Measurements from ENCODE around the gene PHLDA2. TPM values are rescaled to one million over a fixed set of nuclear protein-coding genes. Genes with fewer than 3 reads are reported as not detected.

Gene PHLDA2
- total RNA-seq, 2 experiments from 2014 or later: 2.8 to 3.6 TPM

DNA sequence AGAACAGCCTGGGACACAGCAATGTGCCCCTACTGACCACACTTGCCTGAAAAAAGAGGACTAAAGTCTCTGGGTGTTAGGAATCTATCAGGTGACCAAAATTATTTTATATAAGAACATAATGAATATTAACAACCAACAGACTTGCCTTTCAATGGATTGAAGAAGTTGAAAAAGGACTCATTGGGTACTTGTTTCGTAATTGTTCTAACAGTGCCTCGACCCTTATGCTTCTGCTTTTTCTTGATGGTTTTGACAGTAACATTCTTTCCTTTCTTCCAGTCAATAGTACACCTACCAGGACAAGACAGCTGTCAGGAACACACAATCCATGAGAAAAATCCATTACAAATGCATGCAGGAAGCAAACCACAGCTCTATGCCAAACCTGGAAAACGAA is 29.0 kb upstream of the PHLDA2 start:
- Mint-ChIP-seq H3K36me3 (ENCODE audit: low read depth) (peaks cover 69% of the 10 kb centered on the region), H3K4me1 (ENCODE audit: low read depth) (peaks cover 5% of the 10 kb centered on the region), H3K9me3 (no peaks in the 10 kb centered on the region), H3K4me3 (no peak overlapping the region), H3K27me3 (ENCODE audit: low read depth) (no peaks in the 10 kb centered on the region), H3K27ac (no peak overlapping the region)
- DNase-seq: no peak
- CTCF ChIA-PET: no interaction called here
- intact Hi-C loops (cut with micrococcal nuclease): no loop called here

DNA sequence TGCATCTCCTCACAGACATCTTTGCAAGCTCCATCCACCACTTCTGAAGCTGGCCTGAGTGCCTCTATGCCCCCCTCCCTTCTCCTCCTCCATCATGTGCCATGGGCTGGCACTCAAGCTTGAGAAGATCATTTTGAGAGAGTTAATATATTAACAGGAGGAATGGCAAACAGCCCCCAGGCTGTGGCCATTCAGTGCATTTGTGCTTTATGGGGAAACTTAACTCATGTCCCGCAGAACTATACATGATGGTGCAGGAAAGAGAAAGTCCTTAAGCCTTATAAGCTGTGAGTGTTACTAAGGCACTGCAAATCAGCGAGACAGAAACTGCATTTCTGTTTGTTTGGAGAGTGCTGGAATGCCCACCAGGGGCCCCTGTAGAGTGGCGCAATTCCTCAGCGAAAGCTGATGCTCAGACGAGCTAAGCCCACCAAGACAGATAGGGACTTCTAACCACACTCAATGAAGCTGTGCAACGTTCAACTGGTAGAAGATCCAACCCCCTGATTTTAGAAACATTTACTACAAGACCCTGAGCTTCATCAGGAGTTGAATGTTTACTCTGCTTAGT is 26.8 kb upstream of the PHLDA2 start:
- Mint-ChIP-seq H3K4me1 (ENCODE audit: low read depth) (peaks cover 12% of the 10 kb centered on the region), H3K27ac (no peak overlapping the region), H3K9me3 (no peaks in the 10 kb centered on the region), H3K4me3 (no peak overlapping the region), H3K27me3 (ENCODE audit: low read depth) (no peaks in the 10 kb centered on the region), H3K36me3 (ENCODE audit: low read depth) (peaks cover 64% of the 10 kb centered on the region)
- intact Hi-C loops (cut with micrococcal nuclease): no loop called here
- CTCF ChIA-PET: interaction anchor here (0.6 to 0.9 kb wide), 3 partner anchors 18 to 136 kb away, joined by 3 read pairs; no protein-coding TSS in a partner anchor
- DNase-seq: no peak

DNA sequence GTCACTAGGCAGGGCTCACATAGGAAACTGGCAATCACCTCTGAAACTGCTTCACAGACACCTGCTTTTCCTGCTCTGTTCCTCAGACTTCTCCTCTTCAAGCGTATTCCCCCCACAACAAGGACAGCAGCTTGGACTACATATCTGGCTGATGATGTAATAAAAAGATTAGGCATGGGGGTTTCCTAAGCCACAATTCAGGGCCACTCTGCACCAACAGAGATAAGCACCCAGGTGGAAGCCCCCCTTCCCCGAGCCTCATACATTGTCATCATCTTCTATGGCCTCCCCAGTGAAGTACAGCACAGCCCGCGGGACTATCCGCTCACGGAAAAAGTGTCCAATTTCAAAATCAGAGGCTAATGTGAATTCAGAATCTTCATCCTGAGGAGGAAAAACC is 25.0 kb upstream of the PHLDA2 start:
- peaks cover 16% of the 10 kb centered on the region for H3K4me1 Mint-ChIP-seq (ENCODE audit: low read depth)
- H3K27me3 Mint-ChIP-seq (ENCODE audit: low read depth): no peaks in the 10 kb centered on the region
- H3K36me3 Mint-ChIP-seq (ENCODE audit: low read depth): peaks cover 61% of the 10 kb centered on the region
- CTCF ChIA-PET: no interaction called here
- H3K27ac Mint-ChIP-seq: no peak overlapping the region
- H3K4me3 Mint-ChIP-seq: no peak overlapping the region
- intact Hi-C loops (cut with micrococcal nuclease): no loop called here
- H3K9me3 Mint-ChIP-seq: no peaks in the 10 kb centered on the region
- no peak for DNase-seq

DNA sequence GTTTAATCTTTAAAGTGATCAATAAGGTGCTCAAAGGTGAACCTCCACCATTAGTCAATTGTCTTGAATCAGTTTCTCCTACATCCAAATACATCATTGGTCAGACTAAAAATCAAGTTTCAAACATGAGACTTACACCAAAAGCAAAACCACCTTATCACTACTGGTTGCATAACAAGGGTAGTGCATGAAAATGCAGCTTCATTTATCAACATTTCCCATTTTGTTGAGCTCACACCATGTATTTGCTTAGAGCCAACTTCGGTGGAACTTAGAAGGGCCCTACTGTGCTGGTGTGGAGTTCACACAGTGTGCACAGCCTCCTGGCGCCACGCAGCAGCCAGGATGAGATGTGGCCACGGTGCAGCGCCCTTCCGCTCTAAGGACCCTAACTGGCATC is 23.1 kb upstream of the PHLDA2 start:
- CTCF ChIA-PET: interaction anchor here (0.8 to 1.5 kb wide), 5 partner anchors 23 to 139 kb away, joined by 3 to 6 read pairs (median 3); no protein-coding TSS in a partner anchor
- H3K36me3 Mint-ChIP-seq (ENCODE audit: low read depth): peaks cover 59% of the 10 kb centered on the region
- peak overlapping the region; percentile 18 for H3K27ac Mint-ChIP-seq
- no peaks in the 10 kb centered on the region for H3K9me3 Mint-ChIP-seq
- peaks cover 28% of the 10 kb centered on the region for H3K4me1 Mint-ChIP-seq (ENCODE audit: low read depth)
- DNase-seq: no peak
- no peaks in the 10 kb centered on the region for H3K27me3 Mint-ChIP-seq (ENCODE audit: low read depth)
- H3K4me3 Mint-ChIP-seq: no peak overlapping the region
- intact Hi-C loops (cut with micrococcal nuclease): no loop called here

DNA sequence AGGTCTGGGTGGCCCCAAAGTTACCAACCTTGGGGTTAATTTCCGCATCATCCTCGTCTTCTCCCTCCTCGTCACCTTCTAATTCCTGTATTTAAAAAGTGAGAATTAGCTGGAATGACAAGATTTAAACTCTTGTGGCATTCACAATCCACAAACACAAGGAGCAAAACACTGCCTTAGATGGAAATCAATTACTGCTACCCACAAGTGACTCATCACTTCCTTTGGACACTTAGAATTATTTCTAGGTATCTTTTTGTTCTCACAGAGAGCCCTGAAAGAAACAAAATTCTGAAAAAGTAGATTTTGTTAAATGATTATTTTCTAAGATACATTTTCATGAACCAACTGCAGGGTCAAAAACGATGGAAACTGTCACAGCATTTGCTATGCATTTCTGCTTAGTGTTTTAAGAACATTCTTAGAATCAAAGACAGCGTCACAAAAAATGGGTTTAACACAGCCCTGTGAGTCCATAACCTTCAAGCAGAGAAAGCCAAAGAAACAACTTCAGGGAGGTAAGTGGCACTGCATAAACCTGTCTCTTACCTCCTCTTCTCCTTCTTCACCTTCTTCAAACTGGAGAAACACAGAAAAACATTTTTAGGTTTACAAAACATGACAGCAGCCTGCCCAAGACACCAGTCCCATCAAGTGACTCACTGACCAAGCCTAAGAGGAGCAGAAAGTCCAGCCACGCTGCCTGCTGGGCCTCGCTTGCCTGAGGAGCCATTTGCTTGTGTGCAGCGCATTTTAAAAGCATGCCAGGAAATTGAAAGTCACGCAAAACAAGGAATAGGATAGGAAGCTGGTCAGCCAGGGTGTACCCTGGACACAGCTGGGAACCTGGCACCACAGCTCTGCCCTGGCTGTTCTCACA is 22.3 kb upstream of the PHLDA2 start:
- no peak for DNase-seq
- Mint-ChIP-seq H3K9me3 (no peaks in the 10 kb centered on the region), H3K27ac (peak overlapping the region; percentile 50), H3K36me3 (ENCODE audit: low read depth) (peaks cover 53% of the 10 kb centered on the region), H3K4me3 (no peak overlapping the region), H3K4me1 (ENCODE audit: low read depth) (peaks cover 36% of the 10 kb centered on the region), H3K27me3 (ENCODE audit: low read depth) (no peaks in the 10 kb centered on the region)
- intact Hi-C loops (cut with micrococcal nuclease): no loop called here
- CTCF ChIA-PET: interaction anchor here (0.8 to 1.3 kb wide), 5 partner anchors 22 to 74 kb away, joined by 3 to 4 read pairs (median 3); no protein-coding TSS in a partner anchor

DNA sequence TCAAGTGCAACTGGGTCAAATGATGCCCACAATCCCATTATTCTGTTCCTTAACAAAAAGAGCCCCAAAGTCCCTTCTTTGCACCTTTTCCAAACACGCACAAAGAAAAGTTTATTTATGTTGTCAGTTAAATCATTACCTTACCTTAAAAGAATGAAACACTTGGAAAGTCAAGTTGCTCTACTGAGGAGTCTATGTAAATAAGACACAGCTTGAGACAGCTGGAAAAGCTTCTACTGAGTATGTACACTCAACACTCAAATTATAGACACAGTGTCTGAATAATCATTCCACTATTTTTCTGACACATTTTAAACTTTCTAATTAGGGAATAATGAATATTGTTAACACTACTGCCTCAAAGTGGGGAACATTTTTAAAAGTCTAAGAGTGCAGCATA is 21.6 kb upstream of the PHLDA2 start:
- Mint-ChIP-seq H3K36me3 (ENCODE audit: low read depth) (peaks cover 51% of the 10 kb centered on the region), H3K27me3 (ENCODE audit: low read depth) (no peaks in the 10 kb centered on the region), H3K4me3 (no peak overlapping the region), H3K4me1 (ENCODE audit: low read depth) (peaks cover 43% of the 10 kb centered on the region), H3K27ac (peak overlapping the region; percentile 44), H3K9me3 (no peaks in the 10 kb centered on the region)
- no peak for DNase-seq
- CTCF ChIA-PET: interaction anchor here (1.3 kb wide), 1 partner anchor 21 kb away, joined by 3 read pairs; no protein-coding TSS in a partner anchor
- intact Hi-C loops (cut with micrococcal nuclease): no loop called here

DNA sequence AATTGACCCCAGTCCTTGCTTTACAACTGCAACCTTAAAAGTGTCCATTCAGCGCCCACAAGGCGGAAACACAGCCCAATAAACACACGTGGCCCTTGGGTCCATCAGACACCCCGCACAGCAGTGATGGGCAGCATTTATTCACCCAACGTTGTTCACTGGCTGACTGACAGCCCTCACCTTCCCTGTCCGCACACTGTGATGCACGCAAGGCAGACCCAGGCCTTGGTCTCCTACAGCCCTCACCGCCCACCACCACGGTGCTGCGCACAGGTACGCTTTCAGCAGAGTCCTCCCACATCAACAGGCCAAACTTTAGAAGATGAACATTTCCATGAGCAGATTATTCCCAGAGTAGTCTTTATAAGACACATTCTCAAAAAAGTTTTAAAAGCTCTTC is 20.7 kb upstream of the PHLDA2 start:
- Mint-ChIP-seq H3K9me3 (no peaks in the 10 kb centered on the region), H3K4me1 (ENCODE audit: low read depth) (peaks cover 52% of the 10 kb centered on the region), H3K27me3 (ENCODE audit: low read depth) (no peaks in the 10 kb centered on the region), H3K27ac (no peak overlapping the region), H3K4me3 (no peak overlapping the region), H3K36me3 (ENCODE audit: low read depth) (peaks cover 52% of the 10 kb centered on the region)
- CTCF ChIA-PET: no interaction called here
- no peak for DNase-seq
- intact Hi-C loops (cut with micrococcal nuclease): no loop called here

DNA sequence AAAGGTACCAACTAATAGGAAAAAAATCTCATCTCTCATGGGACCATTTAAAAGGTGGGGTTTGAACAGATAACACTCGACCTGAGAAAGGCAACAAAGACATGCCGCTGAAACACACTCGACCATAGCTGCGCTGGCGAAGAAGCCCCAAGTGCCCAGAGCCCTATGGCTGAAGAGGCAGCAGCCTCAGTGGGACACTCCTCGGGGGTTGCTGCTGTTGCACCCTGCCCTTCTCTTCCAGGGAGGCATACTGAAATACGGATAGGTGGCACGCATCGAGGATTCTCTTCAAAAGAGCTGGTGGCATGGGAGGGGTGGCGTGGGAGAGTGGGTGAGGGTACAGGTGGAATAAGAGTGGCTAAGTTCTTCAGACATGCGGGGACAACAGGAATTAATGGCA is 18.5 kb upstream of the PHLDA2 start:
- Mint-ChIP-seq H3K27me3 (ENCODE audit: low read depth) (no peaks in the 10 kb centered on the region), H3K9me3 (no peaks in the 10 kb centered on the region), H3K4me3 (no peak overlapping the region), H3K27ac (no peak overlapping the region), H3K36me3 (ENCODE audit: low read depth) (peaks cover 42% of the 10 kb centered on the region), H3K4me1 (ENCODE audit: low read depth) (peaks cover 60% of the 10 kb centered on the region)
- DNase-seq: no peak
- CTCF ChIA-PET: interaction anchor here (0.5 to 0.8 kb wide), 2 partner anchors 16 to 144 kb away, joined by 3 read pairs; no protein-coding TSS in a partner anchor
- intact Hi-C loops (cut with micrococcal nuclease): no loop called here

DNA sequence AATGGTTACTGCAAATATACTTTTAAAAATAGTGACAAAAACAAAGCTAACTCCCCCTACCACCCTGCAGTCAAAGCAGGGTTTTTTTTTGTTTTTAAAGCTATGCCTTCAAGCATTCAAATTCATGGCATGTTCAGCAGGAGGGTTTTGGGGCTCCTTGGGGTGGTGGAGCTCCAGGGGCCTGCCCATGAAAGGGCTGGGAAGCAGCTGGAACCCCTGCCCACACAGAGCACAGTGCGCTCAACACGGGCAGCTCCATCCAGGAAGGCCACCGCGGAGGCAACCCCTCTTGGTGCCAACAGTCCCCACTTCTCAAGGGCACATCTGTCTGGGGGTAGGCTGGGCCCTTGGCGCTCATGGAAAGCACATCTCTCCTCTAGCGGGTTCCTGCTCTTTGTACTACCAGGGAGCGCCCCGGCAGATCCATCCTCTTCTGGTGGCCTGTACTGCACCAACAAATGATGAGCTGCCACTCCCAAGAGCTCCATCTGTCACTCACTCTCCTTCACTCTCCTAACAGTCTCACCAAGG is 16.6 kb upstream of the PHLDA2 start:
- DNase-seq: no peak
- H3K9me3 Mint-ChIP-seq: no peaks in the 10 kb centered on the region
- H3K36me3 Mint-ChIP-seq (ENCODE audit: low read depth): peaks cover 29% of the 10 kb centered on the region
- no peak overlapping the region for H3K4me3 Mint-ChIP-seq
- peak overlapping the region; percentile 56 for H3K27ac Mint-ChIP-seq
- H3K27me3 Mint-ChIP-seq (ENCODE audit: low read depth): no peaks in the 10 kb centered on the region
- peaks cover 50% of the 10 kb centered on the region for H3K4me1 Mint-ChIP-seq (ENCODE audit: low read depth)
- CTCF ChIA-PET: interaction anchor here (0.8 to 1.1 kb wide), 3 partner anchors 12 to 16 kb away, joined by 3 to 5 read pairs (median 5); no protein-coding TSS in a partner anchor
- intact Hi-C loops (cut with micrococcal nuclease): loop anchor here (1.0 kb wide), 1 partner anchor 44 kb away; no protein-coding TSS in a partner anchor

DNA sequence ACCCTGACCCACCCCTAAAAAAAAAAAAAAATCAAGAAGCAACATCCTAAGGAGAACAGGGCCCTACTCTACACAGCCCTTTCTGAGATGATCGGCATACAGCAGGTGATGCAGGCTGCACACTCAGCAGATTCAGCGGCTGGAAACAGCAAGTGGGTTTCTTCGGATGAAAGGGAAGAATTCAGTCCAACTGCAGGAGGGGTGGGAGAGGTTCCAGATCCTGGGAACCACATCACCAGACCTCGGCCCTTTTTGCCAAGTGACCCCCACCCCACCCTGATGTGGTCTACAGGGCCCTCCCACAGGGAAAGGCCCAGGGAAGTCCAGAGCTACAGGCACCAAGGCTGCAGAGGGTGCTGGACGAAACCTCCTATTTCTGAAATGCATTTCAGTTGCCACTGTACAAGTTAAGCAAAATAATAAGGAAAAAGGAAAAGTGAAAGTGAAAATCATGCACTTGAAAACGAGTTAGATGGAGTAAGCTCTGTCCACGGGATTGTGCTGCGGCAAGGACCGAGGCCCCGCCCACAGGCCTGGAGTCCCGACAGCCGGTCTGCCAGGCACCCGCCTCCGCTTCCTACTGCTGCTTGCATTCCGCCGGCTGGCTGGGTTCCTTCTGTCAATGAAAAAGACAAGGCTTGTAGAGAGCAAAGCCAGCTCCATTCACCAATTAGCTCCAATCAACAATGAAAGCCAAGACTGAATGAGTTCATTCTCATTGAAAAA is 16.0 kb upstream of the PHLDA2 start:
- Mint-ChIP-seq H3K9me3 (no peaks in the 10 kb centered on the region), H3K27me3 (ENCODE audit: low read depth) (no peaks in the 10 kb centered on the region), H3K4me1 (ENCODE audit: low read depth) (peaks cover 50% of the 10 kb centered on the region), H3K4me3 (no peak overlapping the region), H3K36me3 (ENCODE audit: low read depth) (peaks cover 27% of the 10 kb centered on the region), H3K27ac (peak overlapping the region; percentile 59)
- DNase-seq: peak; percentile 77
- CTCF ChIA-PET: interaction anchor here (0.8 to 1.1 kb wide), 3 partner anchors 11 to 15 kb away, joined by 3 to 5 read pairs (median 5); no protein-coding TSS in a partner anchor
- intact Hi-C loops (cut with micrococcal nuclease): loop anchor here (1.0 kb wide), 1 partner anchor 45 kb away; no protein-coding TSS in a partner anchor

DNA sequence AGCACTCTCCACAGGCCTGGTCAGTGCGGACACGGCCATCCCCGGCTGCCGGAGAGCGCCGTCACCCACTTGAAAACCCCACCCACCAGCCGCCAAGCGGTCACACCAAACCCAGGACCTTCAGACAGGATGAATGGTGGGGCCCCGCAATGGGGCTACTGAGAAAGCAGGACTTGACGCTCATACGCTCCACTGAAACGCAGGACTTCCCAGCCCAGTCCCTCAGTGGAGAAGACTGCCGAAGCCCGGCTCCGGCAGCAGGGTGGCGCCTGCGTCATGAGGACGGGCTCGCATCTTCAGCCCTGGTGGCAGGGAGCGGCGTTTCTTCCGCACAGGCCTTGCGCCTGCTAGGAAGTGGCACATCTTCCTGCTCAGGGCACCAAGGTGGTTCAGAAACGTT is 15.3 kb upstream of the PHLDA2 start:
- intact Hi-C loops (cut with micrococcal nuclease): no loop called here
- H3K9me3 Mint-ChIP-seq: peaks cover 3% of the 10 kb centered on the region
- H3K4me3 Mint-ChIP-seq: no peak overlapping the region
- CTCF ChIA-PET: no interaction called here
- H3K4me1 Mint-ChIP-seq (ENCODE audit: low read depth): peaks cover 50% of the 10 kb centered on the region
- no peaks in the 10 kb centered on the region for H3K27me3 Mint-ChIP-seq (ENCODE audit: low read depth)
- no peak for DNase-seq
- peaks cover 25% of the 10 kb centered on the region for H3K36me3 Mint-ChIP-seq (ENCODE audit: low read depth)
- H3K27ac Mint-ChIP-seq: peak overlapping the region; percentile 59

DNA sequence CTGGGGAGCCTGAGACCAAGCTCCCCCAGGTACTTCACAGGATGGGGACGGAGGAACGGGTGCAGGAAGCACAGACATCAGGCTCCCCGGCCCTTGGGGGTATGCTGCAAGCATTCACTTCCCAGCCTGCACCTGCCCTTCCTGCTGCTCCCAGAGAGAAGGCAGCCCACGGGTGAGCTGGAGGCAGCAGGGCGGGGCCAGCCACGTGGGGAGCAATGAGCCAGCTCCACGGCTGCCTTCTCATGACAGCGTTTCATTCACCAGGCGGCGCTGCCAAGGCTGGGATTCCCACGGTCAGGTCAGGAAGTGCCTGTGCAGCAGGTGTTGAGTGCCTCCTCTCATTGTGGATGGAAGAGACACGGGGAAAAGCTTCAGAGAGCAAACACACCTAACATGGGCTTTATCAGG is 14.5 kb upstream of the PHLDA2 start:
- Mint-ChIP-seq H3K4me1 (ENCODE audit: low read depth) (peaks cover 44% of the 10 kb centered on the region), H3K27ac (no peak overlapping the region), H3K9me3 (peaks cover 10% of the 10 kb centered on the region), H3K27me3 (ENCODE audit: low read depth) (no peaks in the 10 kb centered on the region), H3K4me3 (no peak overlapping the region), H3K36me3 (ENCODE audit: low read depth) (peaks cover 25% of the 10 kb centered on the region)
- CTCF ChIA-PET: interaction anchor here (0.6 to 1.6 kb wide), 2 partner anchors 10 to 229 kb away, joined by 4 to 5 read pairs; no protein-coding TSS in a partner anchor
- peak; percentile 64 for DNase-seq
- intact Hi-C loops (cut with micrococcal nuclease): no loop called here
